ENCODE measurements around the gene SYNRG. TPM values are rescaled to one million over a fixed set of nuclear protein-coding genes. Genes with fewer than 3 reads are reported as not detected.

Gene SYNRG
- total RNA-seq, 1 donor from 2014 or later = 19.4 TPM

- no peak for DNase-seq (ENCODE audit: low read depth in 2 of 2)
Measured at GRCh38 chr17:37502009-37502936, 106.9 kb downstream of the SYNRG start.

DNA sequence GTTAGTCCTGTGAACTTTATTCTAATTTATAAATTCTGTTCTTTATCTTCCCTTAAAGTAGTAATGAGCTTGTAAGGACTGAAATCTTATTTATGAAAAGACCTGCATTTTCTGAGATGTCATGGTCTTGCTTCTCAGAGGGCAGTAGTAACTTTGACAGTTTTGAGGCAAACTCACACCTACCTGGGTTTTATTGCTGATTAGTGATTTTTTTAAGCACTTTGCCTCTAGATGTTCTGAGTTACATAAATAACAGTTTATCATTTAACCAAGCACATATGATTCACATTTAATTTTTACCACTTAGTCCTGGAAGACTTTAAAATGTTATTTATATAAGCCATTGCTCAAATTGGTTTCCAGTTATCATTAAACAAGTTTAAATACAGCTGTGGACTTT lies 108.8 kb downstream of the SYNRG start:
- no peak for DNase-seq (ENCODE audit: low read depth in 2 of 2)

DNA sequence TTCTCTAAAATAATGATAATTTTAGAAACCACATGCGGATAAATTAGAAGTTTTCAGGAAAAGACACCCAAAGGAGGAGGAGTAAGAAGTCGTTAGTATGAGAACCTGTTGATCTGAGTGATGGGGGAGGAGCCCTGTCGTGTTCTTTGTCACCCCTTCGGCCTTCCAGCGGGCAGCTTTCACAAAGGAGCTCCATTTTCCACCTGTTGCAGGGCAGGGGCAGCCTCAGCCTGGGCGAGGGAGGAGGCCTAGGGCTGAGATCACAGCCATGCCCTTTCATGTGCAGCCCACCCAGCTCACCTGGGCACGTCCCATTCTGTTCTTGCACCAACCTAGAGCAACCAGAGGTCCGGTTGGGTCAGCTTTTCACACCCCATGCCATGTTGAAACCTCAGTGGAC lies 114.2 kb downstream of the SYNRG start:
- DNase-seq (ENCODE audit: low read depth in 2 of 2) = no peak

DNA sequence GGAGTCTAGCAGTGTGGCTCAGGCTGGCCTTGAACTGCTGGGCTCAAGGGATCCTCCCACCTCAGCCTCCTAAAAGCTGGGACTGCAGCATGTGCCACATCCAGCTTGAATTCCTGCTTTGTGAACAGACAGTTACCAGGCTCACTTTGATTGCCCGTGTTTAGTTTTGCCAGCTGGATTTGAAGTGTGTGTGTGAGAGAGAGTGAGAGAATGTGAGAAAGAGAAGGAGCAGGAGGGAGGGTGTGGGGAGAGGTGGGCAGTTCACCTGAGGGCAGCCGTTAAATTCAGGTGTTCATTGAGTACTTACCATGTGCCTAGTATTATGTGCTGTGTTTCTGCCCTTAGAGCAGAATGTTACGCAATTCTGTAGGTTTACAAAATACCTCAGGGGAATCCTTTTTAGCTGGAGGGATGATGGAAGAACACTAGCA lies 114.8 kb downstream of the SYNRG start:
- no peak for DNase-seq (ENCODE audit: low read depth in 2 of 2)

GRCh38 chr17:37493249-37494027 lies 115.8 kb downstream of the SYNRG start:
- DNase-seq (ENCODE audit: low read depth in 2 of 2) = no peak

GRCh38 chr17:37492167-37492566 lies 117.1 kb downstream of the SYNRG start:
- no peak for DNase-seq (ENCODE audit: low read depth in 2 of 2)

- peak; percentile 33 to 89 for DNase-seq (ENCODE audit: low read depth in 2 of 2)
Measured at GRCh38 chr17:37490638-37491614, 118.3 kb downstream of the SYNRG start.

DNA sequence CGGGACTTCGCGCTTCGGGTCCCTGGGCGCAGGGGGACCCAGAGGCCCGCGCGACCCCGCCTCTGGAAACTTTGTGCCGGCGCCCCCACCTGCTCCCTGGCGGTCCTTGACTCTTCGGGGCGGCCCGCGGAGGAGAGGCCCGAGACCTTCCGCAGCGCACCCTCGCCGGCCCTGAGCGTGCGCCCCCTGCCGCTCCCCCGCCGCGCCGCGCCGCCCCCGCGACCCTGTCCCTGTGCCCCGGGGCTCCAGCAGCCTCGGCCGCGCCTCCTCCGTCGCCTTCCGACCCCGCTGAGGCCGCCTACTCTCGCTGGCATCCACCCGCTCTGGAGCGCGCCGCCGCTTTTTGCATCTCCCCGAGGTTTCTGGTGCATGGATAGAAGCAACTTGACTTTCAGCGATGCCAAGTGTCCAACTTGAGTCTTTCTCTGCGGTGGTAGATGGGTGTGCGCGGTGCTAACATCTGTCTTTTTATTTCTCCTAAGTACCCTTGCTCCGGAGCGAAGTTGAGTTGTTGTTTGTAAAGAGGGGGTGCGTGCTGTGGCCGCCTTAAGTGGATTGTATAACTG lies 119.1 kb downstream of the SYNRG start:
- DNase-seq (ENCODE audit: low read depth in 2 of 2) = peak; percentile 55 to 59

- DNase-seq (ENCODE audit: low read depth in 2 of 2) = peak; percentile 87 to 89
Measured at GRCh38 chr17:37489197-37490001, 119.8 kb downstream of the SYNRG start, which contains the start of gene DUSP14. DUSP14 (plus strand) TSS chr17:37489891; CDS start chr17:37512273, 22,382 bp downstream.

- peak; percentile 41 to 93 for DNase-seq (ENCODE audit: low read depth in 2 of 2)
Measured at GRCh38 chr17:37488607-37489196, 120.5 kb downstream of the SYNRG start.

GRCh38 chr17:37488009-37488604 lies 121.1 kb downstream of the SYNRG start:
- DNase-seq (ENCODE audit: low read depth in 2 of 2) = peak; percentile 71 to 97

DNA sequence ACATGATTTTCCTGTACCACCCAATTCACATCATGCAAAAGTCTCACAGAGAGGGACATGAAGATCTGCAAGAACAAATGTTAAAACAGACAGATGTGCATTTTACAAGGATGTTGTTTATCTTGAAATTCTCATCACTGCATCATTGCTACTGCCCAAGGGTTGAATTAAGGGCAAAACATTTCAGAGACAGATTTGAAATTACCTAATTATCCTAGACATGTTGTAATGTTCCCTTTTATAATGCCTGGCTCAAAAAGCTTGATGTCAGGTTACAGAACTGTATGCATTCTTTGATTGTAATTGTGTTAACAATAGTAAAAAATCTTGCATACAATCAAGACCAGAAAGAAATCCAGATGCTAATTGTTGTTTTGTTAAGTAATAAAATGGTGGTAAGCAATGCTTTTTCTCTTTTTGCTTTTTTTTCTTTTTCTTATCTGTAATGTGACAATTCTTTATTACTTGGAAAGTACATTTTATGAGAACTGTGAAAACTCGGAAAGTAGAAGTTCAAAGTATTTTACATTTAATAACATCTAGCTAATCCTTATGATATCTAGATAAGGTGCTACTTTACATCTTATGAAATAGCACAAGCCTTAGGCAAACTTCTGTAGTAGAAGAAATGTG lies 123.2 kb downstream of the SYNRG start:
- no peak for DNase-seq (ENCODE audit: low read depth in 2 of 2)

DNA sequence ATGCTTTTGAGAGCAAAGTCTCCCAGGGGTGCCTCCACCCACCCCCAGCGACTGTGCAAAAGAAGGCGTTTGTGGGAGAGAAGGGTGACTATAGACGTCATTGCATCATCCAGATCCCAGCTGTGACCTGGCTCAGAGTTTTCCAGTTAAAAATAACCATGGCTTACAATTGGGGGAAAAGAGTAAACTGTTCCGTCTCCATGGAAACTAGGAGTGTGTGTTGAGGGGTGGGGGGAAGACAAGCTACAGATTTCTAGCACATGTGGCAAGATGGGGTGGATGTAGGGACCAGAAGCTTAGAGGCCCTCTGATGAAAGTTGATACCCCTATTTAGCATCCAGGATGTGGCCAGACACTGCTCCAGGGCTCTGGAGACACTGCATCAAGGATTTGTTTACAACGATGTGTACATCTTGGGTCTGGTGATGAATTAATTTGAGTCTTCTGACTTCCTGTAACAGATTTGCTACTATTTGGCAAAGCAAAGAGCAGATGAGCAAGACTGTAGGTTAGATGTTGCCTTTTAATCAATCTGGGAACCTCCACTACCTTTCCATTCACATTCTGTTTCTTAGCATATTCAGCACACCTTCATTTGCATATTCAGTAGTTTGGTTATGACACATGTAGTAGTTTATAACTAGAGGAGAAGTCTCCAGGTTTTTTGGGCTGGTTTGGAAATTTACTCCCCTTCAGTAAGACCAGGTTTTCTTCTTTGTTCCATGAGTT lies 125.7 kb downstream of the SYNRG start:
- peak; percentile 14 to 81 for DNase-seq (ENCODE audit: low read depth in 2 of 2)

DNA sequence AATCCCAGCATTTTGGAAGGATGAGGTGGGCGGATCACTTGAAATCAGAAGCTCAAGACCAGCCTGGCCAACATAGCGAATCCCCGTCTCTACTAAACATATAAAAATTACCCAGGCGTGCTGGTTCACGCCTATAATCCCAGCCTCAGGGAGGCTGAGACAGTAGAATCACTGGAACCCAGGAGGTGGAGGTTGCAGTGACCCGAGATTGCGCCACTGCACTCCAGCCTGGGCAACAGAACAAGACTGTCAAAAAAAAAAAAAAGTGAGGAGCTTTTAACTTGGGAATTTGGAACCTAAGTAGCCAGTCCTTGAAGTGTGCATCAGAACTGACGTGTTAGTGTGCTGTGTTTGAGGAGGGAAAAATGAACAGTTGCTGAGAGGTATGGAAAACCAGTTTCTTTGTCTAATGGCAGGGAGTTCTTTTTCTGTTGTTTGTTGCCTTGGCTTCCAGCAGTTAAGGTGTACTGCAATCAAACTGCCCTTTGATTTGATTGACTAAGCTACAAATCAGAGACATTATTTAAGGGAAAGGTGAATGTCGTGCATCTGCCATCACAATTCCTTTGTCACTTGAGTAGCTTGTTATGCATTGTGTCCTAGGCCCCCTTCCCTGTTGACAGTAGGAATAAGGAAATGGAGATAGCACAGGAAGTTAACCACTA lies 128.1 kb downstream of the SYNRG start:
- DNase-seq (ENCODE audit: low read depth in 2 of 2) = no peak

GRCh38 chr17:37480427-37480826 lies 128.8 kb downstream of the SYNRG start:
- DNase-seq (ENCODE audit: low read depth in 2 of 2) = no peak

DNA sequence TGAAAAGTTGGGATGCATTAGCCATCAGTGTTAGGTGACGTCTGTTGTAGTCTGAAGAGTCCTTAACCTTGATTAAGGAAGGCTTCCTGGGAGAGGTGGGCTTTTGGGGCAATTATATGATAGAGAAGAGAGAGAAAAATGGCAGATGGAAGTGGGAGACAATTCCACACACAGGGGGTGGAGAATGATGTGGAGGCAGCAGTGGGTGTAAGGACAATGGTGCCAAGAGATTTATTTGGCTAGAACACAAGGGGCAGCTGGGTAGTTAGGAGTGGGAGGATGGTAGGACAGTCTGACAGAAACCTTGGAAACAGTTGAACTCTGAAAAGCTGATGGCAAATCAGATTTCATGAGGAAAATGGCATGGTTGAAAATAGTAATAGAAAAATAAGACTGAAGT lies 130.2 kb downstream of the SYNRG start:
- no peak for DNase-seq (ENCODE audit: low read depth in 2 of 2)

- DNase-seq (ENCODE audit: low read depth in 2 of 2) = no peak
Measured at GRCh38 chr17:37478187-37478586, 131.0 kb downstream of the SYNRG start.
